HG03442 (cell line): ENCODE measurements around the gene SF1.
A peak's percentile ranks its signal among the peaks of the same experiment; 100 is the strongest.

Source experiments
- ATAC-seq: cut with Tn5 transposase; IDR thresholded peaks from one replicate; pipeline ENCODE4 v1.9.1; 2021; ENCODE audit warnings: mild to moderate bottlenecking, moderate library complexity; ENCODE audit not compliant: unreplicated experiment

SF1 gene

GRCh38 chr11:64728757-64729365 lies 49.5 kb downstream of the SF1 start:
- no peak for ATAC-seq

- no peak for ATAC-seq
Measured at GRCh38 chr11:64726867-64727530, 51.3 kb downstream of the SF1 start.

GRCh38 chr11:64726211-64726641 lies 52.1 kb downstream of the SF1 start:
- ATAC-seq = no peak

- no peak for ATAC-seq
Measured at GRCh38 chr11:64724863-64725532, 53.3 kb downstream of the SF1 start.

- no peak for ATAC-seq
Measured at GRCh38 chr11:64723907-64724862, 54.2 kb downstream of the SF1 start.

- ATAC-seq = peak; percentile 73
Measured at GRCh38 chr11:64723117-64723906, 55.0 kb downstream of the SF1 start, which contains the start of gene NRXN2. Gene NRXN2 (minus strand): TSS chr11:64723197. CDS start chr11:64713699, 9,498 bp downstream.

GRCh38 chr11:64722141-64723065 lies 55.9 kb downstream of the SF1 start:
- ATAC-seq = no peak

GRCh38 chr11:64721359-64721699 lies 57.0 kb downstream of the SF1 start:
- no peak for ATAC-seq

GRCh38 chr11:64720640-64721358 lies 57.5 kb downstream of the SF1 start:
- no peak for ATAC-seq

GRCh38 chr11:64720167-64720566 lies 58.2 kb downstream of the SF1 start:
- ATAC-seq = no peak

GRCh38 chr11:64719406-64719805 lies 58.9 kb downstream of the SF1 start:
- ATAC-seq = no peak

GRCh38 chr11:64718780-64719124 lies 59.6 kb downstream of the SF1 start:
- no peak for ATAC-seq

GRCh38 chr11:64718084-64718779 lies 60.1 kb downstream of the SF1 start:
- no peak for ATAC-seq

GRCh38 chr11:64717268-64717578 lies 61.1 kb downstream of the SF1 start:
- ATAC-seq = no peak

- ATAC-seq = no peak
Measured at GRCh38 chr11:64716473-64717267, 61.7 kb downstream of the SF1 start.

GRCh38 chr11:64715756-64716472 lies 62.4 kb downstream of the SF1 start:
- ATAC-seq = no peak

- no peak for ATAC-seq
Measured at GRCh38 chr11:64715110-64715509, 63.2 kb downstream of the SF1 start.
